Neutrophil (primary cell): ENCODE results near the gene AHNAK.

Experiments used
- H3K27ac ChIP-seq: fragments of 200-600 bp; sonication (generic); 2 replicates; pipeline ENCODE4 v1.5.1; 2016; ENCODE audit warnings: mild to moderate bottlenecking, moderate library complexity
- H3K27me3 ChIP-seq: fragments of 200-600 bp; sonication (generic); 2 replicates; pipeline ENCODE4 v1.6.0; 2016; ENCODE audit warnings: mild to moderate bottlenecking
- H3K36me3 ChIP-seq: fragments of 200-600 bp; sonication (generic); 2 replicates; pipeline ENCODE4 v1.5.1; 2017
- H3K4me1 ChIP-seq, 2 experiments: fragments of 200-600 bp in 1 of 2; sonication (generic) in 1 of 2; 1 replicate in 1 of 2; 2 replicates in 1 of 2; pipeline versions ENCODE4 v1.5.1 to v1.6.1; 2013 to 2016; ENCODE audit warnings: low read depth in 1 of 2, low read length in 1 of 2, mild to moderate bottlenecking in 1 of 2, moderate library complexity in 1 of 2; ENCODE audit not compliant: control insufficient read depth in 1 of 2, insufficient read depth in 1 of 2
- H3K4me3 ChIP-seq, 2 experiments: fragments of 200-600 bp in 1 of 2; sonication (generic) in 1 of 2; 1 replicate in 1 of 2; 2 replicates in 1 of 2; pipeline ENCODE4 v1.5.1; 2013 to 2016; ENCODE audit warnings: low read depth in 1 of 2, low read length in 1 of 2, mild to moderate bottlenecking in 1 of 2, moderate library complexity in 1 of 2
- H3K9me3 ChIP-seq: fragments of 200-600 bp; sonication (generic); 2 replicates; pipeline ENCODE4 v1.5.1; 2016
- TF ChIP-seq, protein P1 (sequence below): fragments of 200-600 bp; sonication (generic); IDR thresholded peaks from 2 replicates; pipeline ENCODE4 v1.5.1; 2016; ENCODE audit warnings: antibody characterized with exemption

AHNAK gene

DNA sequence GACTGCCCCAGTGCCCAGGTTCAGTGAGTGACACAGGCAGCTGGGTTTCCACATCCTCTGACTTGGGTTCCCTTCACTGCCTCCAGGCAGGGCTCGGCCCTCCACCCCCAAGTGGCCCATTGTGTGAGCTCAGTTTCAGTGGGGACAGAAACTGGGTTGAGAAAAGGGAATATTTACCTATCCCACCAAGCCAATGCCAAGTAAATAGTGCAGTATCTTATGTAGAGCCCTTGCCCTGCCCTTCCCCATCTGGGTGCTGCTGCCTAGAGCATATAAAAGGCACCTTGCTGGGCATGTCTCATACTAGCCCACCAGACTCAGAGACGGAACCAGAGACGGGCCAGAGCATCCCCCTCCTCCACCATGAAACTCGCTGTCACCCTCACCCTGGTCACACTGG lies 127.9 kb downstream of the AHNAK start, which contains the start of gene SCGB1A1:
Gene SCGB1A1, plus strand, starts transcription at position 301 of the 400 bp plus-strand sequence. Its CDS starts 63 bp downstream, at position 364.
- H3K9me3 ChIP-seq, result no peaks in the 10 kb centered on the region
- no peak within 1 kb of the TSS for H3K4me3 ChIP-seq
- H3K36me3 ChIP-seq, result no peaks in the 10 kb centered on the region
- no peaks in the 10 kb centered on the region for H3K4me1 ChIP-seq
- H3K27me3 ChIP-seq, result peaks cover 4% of the 10 kb centered on the region
- TF ChIP-seq, protein P1, sequence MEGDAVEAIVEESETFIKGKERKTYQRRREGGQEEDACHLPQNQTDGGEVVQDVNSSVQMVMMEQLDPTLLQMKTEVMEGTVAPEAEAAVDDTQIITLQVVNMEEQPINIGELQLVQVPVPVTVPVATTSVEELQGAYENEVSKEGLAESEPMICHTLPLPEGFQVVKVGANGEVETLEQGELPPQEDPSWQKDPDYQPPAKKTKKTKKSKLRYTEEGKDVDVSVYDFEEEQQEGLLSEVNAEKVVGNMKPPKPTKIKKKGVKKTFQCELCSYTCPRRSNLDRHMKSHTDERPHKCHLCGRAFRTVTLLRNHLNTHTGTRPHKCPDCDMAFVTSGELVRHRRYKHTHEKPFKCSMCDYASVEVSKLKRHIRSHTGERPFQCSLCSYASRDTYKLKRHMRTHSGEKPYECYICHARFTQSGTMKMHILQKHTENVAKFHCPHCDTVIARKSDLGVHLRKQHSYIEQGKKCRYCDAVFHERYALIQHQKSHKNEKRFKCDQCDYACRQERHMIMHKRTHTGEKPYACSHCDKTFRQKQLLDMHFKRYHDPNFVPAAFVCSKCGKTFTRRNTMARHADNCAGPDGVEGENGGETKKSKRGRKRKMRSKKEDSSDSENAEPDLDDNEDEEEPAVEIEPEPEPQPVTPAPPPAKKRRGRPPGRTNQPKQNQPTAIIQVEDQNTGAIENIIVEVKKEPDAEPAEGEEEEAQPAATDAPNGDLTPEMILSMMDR, result no peak
- H3K27ac ChIP-seq, result no peak within 1 kb of the TSS

DNA sequence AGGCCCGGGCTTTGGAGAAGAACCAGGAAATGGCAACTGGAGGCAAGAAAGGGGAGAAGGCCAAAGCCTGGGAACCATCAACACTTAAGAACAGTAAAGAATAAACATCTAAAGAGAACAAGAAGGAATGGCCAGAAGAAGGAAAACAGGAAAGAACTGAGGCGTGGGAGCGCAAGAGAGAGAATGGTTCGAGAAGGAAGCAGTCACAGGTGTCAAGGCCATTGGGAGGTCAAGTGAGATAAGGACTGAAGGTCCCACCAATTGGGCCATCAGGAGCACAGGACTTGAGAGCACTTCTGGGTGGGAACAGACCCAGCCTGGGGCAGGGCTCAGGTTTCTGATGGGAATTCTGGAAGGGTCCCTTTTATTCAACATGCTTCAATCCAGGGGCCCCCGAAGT lies 128.5 kb downstream of the AHNAK start:
- Histone ChIP-seq H3K27me3 (no peaks in the 10 kb centered on the region), H3K9me3 (no peaks in the 10 kb centered on the region), H3K4me1 (no peaks in the 10 kb centered on the region), H3K4me3 (no peak overlapping the region), H3K36me3 (no peaks in the 10 kb centered on the region), H3K27ac (no peak overlapping the region)
- TF ChIP-seq, protein P1, result no peak

DNA sequence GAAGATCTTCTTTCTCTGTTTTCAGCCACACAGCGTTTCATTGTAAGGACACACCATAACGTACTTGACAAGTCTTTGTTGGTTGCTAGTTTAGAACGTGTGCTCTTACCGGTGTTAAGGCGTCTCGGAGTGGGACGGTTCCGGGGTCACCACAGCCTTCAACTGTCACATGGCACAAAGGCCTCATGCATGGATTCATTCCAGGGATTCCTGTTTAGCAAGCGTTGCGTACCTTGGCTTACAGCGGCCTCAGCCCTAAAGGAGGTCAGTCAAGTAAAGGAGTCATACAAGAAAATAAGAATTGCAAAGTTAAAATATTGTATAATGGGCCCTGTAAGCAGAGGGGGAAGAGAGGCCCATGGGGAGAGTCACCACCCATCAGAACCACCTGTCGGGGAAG lies 130.0 kb downstream of the AHNAK start:
- H3K9me3 ChIP-seq, result no peaks in the 10 kb centered on the region
- H3K4me3 ChIP-seq, result no peak overlapping the region
- no peaks in the 10 kb centered on the region for H3K27me3 ChIP-seq
- no peak overlapping the region for H3K27ac ChIP-seq
- no peaks in the 10 kb centered on the region for H3K36me3 ChIP-seq
- H3K4me1 ChIP-seq, result no peaks in the 10 kb centered on the region
- TF ChIP-seq, protein P1, result no peak

DNA sequence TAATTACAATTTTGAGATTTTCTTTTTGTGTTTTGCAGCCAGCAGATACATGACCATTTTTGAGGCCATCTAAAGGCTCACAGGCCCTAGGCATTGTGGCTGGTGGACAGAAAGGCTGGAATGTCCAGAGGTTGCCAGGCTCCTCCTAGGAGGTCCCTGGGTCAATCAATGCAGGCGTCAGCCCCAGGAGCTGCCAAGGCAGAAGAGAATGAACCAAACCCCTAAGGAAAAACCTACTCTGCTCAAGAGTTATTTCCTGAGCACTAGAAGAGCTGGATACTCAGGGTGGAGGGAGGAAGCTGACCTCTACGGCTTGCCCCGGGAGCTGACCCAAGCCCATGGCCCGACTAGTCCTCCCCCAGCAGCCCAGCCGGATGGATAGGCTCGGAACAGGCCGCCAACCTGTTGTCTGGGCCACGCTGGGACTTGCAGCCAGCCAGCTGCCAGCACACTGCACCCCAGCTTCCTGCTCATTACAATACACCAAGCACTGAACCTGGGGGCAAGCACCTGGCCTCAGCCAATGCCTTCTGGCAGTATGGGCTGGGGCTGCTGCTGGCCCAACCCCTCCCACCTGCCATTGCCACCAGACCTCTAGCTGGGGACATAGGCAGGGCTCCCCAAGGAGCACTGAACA lies 133.4 kb downstream of the AHNAK start:
- Histone ChIP-seq H3K4me3 (no peak overlapping the region), H3K27ac (no peak overlapping the region), H3K9me3 (no peaks in the 10 kb centered on the region), H3K36me3 (no peaks in the 10 kb centered on the region), H3K27me3 (no peaks in the 10 kb centered on the region), H3K4me1 (no peaks in the 10 kb centered on the region)
- TF ChIP-seq, protein P1, result no peak

DNA sequence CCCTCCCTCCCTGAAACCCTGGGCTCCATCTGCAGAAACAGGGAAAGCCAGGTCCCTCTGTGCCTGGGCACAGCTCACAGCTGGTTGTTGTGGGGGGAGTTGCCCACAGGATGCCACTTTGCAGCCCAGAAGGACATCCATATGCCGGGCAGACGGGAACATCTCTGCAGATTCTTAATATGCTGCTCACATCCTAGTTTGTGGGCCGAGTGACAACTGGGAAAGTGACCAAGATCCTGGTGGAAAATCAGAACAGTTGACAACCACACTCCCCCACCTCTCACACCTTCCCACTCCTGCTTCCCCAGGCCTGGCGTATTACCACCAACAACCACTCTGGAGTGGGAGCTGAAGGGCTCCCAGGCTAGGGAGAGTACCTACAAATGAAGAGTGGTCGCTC lies 135.1 kb downstream of the AHNAK start:
- TF ChIP-seq, protein P1, result no peak
- no peaks in the 10 kb centered on the region for H3K4me1 ChIP-seq
- H3K27ac ChIP-seq, result no peak overlapping the region
- no peaks in the 10 kb centered on the region for H3K36me3 ChIP-seq
- no peak overlapping the region for H3K4me3 ChIP-seq
- no peaks in the 10 kb centered on the region for H3K9me3 ChIP-seq
- no peaks in the 10 kb centered on the region for H3K27me3 ChIP-seq

DNA sequence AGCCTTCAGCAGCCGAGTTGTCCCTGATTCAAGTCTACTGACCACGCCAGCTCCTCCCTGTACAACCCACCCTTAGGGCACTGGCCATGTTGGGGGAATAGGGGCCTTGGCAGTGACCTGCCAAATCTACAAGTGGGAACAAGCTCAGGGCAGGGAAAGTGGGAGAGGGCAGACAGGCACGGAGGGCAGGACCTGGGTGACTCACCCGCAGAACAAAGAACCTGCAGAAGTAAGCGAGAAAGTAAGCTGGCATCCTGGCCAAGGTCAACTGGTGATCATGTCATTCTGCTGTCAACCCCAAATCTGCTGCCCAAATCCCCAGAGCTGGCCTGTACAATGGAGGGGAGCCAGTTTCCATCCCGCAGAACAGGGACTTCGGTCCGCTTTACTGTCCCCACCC lies 135.6 kb downstream of the AHNAK start:
- H3K9me3 ChIP-seq, result no peaks in the 10 kb centered on the region
- H3K27me3 ChIP-seq, result no peaks in the 10 kb centered on the region
- H3K4me1 ChIP-seq, result no peaks in the 10 kb centered on the region
- no peak overlapping the region for H3K27ac ChIP-seq
- TF ChIP-seq, protein P1, result no peak
- no peak overlapping the region for H3K4me3 ChIP-seq
- H3K36me3 ChIP-seq, result no peaks in the 10 kb centered on the region
